HepG2 (cell line): Measurements from ENCODE around the gene MPC1. TPM values are rescaled to one million over a fixed set of nuclear protein-coding genes. Genes with fewer than 3 reads are reported as not detected.

ENCODE experiments used
- ASH2L ChIP-seq: fragments of 300-600, 200-600 bp; sonication (generic); IDR thresholded peaks from 2 replicates; pipeline ENCODE4 v1.7.0; 2017; ENCODE audit warnings: low read depth, mild to moderate bottlenecking, moderate library complexity, mixed read lengths, low read length; ENCODE audit not compliant: insufficient read length
- ATF6 ChIP-seq: sonication (generic); formaldehyde crosslinking; conservative IDR thresholded peaks from 2 replicates; pipeline ENCODE4 v1.4.0; 2020; ENCODE audit warnings: missing genetic modification reagents
- BHLHE40 ChIP-seq: IDR thresholded peaks from 2 replicates; pipeline ENCODE4 v1.6.1; 2011; ENCODE audit warnings: low read length, improper control_type of control experiment
- CC2D1A ChIP-seq: sonication (generic); formaldehyde crosslinking; IDR thresholded peaks from 2 replicates; pipeline ENCODE4 v1.8.1; 2023; ENCODE audit warnings: mild to moderate bottlenecking, missing genetic modification reagents
- GPN1 ChIP-seq: sonication (generic); formaldehyde crosslinking; IDR thresholded peaks from 2 replicates; pipeline ENCODE4 v1.5.1; 2020; ENCODE audit warnings: missing genetic modification reagents, borderline replicate concordance
- HMGA1 ChIP-seq: sonication (generic); formaldehyde crosslinking; conservative IDR thresholded peaks from 2 replicates; pipeline ENCODE4 v1.4.0; 2020; ENCODE audit warnings: missing genetic modification reagents
- ISL2 ChIP-seq: sonication (generic); formaldehyde crosslinking; IDR thresholded peaks from 2 replicates; pipeline ENCODE4 v1.5.0; 2020; ENCODE audit warnings: missing genetic modification reagents
- MXD4 ChIP-seq: IDR thresholded peaks from 2 replicates; pipeline ENCODE4 v1.6.1; 2016; ENCODE audit warnings: mild to moderate bottlenecking, missing biosample characterization, missing genetic modification reagents
- PHF21A ChIP-seq: sonication (generic); formaldehyde crosslinking; IDR thresholded peaks from 2 replicates; pipeline ENCODE4 v1.5.0; 2020; ENCODE audit warnings: mild to moderate bottlenecking, missing genetic modification reagents
- PRPF4 ChIP-seq: fragments of 200-400 bp; formaldehyde crosslinking; IDR thresholded peaks from 2 replicates; pipeline ENCODE4 v1.6.1; 2016; ENCODE audit warnings: low read length, low read depth; ENCODE audit not compliant: poor library complexity, severe bottlenecking
- RAD51 ChIP-seq: fragments of 450-650 bp; IDR thresholded peaks from 2 replicates; pipeline ENCODE4 v1.6.1; 2016; ENCODE audit warnings: borderline replicate concordance
- SP4 ChIP-seq: sonication (generic); formaldehyde crosslinking; IDR thresholded peaks from 2 replicates; pipeline ENCODE4 v1.8.1; 2023; ENCODE audit warnings: mild to moderate bottlenecking, missing genetic modification reagents
- SRSF4 ChIP-seq: fragments of 200-400 bp; formaldehyde crosslinking; IDR thresholded peaks from one replicate; pipeline ENCODE4 v1.6.1; 2018; ENCODE audit warnings: mild to moderate bottlenecking, low read depth, low read length, moderate library complexity; ENCODE audit not compliant: poor library complexity, severe bottlenecking
- TOE1 ChIP-seq: sonication (generic); formaldehyde crosslinking; IDR thresholded peaks from 2 replicates; pipeline ENCODE4 v1.4.0; 2020; ENCODE audit warnings: mild to moderate bottlenecking, missing genetic modification reagents
- ZNF207 ChIP-seq: fragments of 450-650 bp; IDR thresholded peaks from 2 replicates; pipeline ENCODE4 v1.6.1; 2016; ENCODE audit warnings: antibody characterized with exemption, borderline replicate concordance
- ZNF253 ChIP-seq: sonication (generic); formaldehyde crosslinking; IDR thresholded peaks from 2 replicates; pipeline ENCODE4 v1.8.0; 2022; ENCODE audit warnings: mild to moderate bottlenecking, missing genetic modification reagents, borderline replicate concordance
- ZNF652 ChIP-seq: IDR thresholded peaks from 2 replicates; pipeline ENCODE4 v1.6.1; 2016; ENCODE audit warnings: low read depth, borderline replicate concordance
- ZNF784 ChIP-seq: sonication (generic); formaldehyde crosslinking; IDR thresholded peaks from 2 replicates; pipeline ENCODE4 v1.5.1; 2020; ENCODE audit warnings: missing genetic modification reagents, mild to moderate bottlenecking, borderline replicate concordance
- polyA plus RNA-seq, 8 experiments: library from polyadenylated mRNA; depleted of rRNA in 3 of 8; stranded (reverse) in 7 of 8; unstranded in 1 of 8; fragments of >200 nt; fragmentation: Illumina TruSeq in 4 of 8; extraction: Trizol in 4 of 8; gene quantifications; 2 replicates each; pipeline versions ENCODE4 v1.2.1 to v1.2.3, GENCODE V29; 2011 to 2016; ENCODE audit warnings: low read depth in 4 of 8, missing spikeins in 1 of 8, mixed read lengths in 1 of 8; ENCODE audit not compliant: insufficient read depth in 1 of 8
- total RNA-seq, 5 experiments: library from RNA; depleted of rRNA; stranded (reverse); fragments of >200 nt; fragmentation: Illumina TruSeq; extraction: Trizol; gene quantifications; 2 replicates each; pipeline ENCODE4 v1.2.3, GENCODE V29; 2016; ENCODE audit warnings: low read depth in 1 of 5
- TF ChIP-seq, protein P1 (sequence below): sonication (generic); formaldehyde crosslinking; conservative IDR thresholded peaks from 2 replicates; pipeline ENCODE4 v1.8.0; 2022; ENCODE audit warnings: low read depth, missing genetic modification reagents
- TF ChIP-seq, protein P2 (sequence below): sonication (generic); formaldehyde crosslinking; IDR thresholded peaks from 2 replicates; pipeline ENCODE4 v1.5.0; 2020; ENCODE audit warnings: mild to moderate bottlenecking, missing genetic modification reagents, borderline replicate concordance
- TF ChIP-seq, protein P3 (sequence below): sonication (generic); formaldehyde crosslinking; IDR thresholded peaks from 2 replicates; pipeline ENCODE4 v1.8.0; 2022; ENCODE audit warnings: low read depth, missing genetic modification reagents

MPC1 gene
- total and polyA plus RNA-seq, 2 of the 13 experiments (the other 11 are each of a cell fraction or from before 2014, with no cell fraction given) = 189 to 214 TPM

GRCh38 chr6:166382933-166383801 lies at the start of gene MPC1 (continued):
- TF ChIP-seq ISL2 (peak; percentile 24; the same call in 1 of the 2 replicates), SP4 (peak; percentile 98), ZNF652 (CRISPR knock-in tag) (no peak), ZNF207 (no peak), BHLHE40 (peak; percentile 77), ZNF253 (CRISPR knock-in tag) (peak; percentile 73; the same call in 1 of the 2 replicates), ATF6 (CRISPR knock-in tag) (no peak; the same call in 1 of the 2 replicates), ASH2L (peak; percentile 85), CC2D1A (CRISPR knock-in tag) (peak; percentile 98), PHF21A (CRISPR knock-in tag) (peak; percentile 85), SRSF4 (peak; percentile 87), HMGA1 (CRISPR knock-in tag) (no peak), PRPF4 (no peak), RAD51 (no peak), MXD4 (CRISPR knock-in tag) (peak; percentile 99), ZNF784 (peak; percentile 98), TOE1 (CRISPR knock-in tag) (no peak), GPN1 (CRISPR knock-in tag) (no peak)
- TF ChIP-seq, protein P1, sequence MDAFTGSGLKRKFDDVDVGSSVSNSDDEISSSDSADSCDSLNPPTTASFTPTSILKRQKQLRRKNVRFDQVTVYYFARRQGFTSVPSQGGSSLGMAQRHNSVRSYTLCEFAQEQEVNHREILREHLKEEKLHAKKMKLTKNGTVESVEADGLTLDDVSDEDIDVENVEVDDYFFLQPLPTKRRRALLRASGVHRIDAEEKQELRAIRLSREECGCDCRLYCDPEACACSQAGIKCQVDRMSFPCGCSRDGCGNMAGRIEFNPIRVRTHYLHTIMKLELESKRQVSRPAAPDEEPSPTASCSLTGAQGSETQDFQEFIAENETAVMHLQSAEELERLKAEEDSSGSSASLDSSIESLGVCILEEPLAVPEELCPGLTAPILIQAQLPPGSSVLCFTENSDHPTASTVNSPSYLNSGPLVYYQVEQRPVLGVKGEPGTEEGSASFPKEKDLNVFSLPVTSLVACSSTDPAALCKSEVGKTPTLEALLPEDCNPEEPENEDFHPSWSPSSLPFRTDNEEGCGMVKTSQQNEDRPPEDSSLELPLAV = no peak; the same call in 1 of the 2 replicates
- TF ChIP-seq, protein P2, sequence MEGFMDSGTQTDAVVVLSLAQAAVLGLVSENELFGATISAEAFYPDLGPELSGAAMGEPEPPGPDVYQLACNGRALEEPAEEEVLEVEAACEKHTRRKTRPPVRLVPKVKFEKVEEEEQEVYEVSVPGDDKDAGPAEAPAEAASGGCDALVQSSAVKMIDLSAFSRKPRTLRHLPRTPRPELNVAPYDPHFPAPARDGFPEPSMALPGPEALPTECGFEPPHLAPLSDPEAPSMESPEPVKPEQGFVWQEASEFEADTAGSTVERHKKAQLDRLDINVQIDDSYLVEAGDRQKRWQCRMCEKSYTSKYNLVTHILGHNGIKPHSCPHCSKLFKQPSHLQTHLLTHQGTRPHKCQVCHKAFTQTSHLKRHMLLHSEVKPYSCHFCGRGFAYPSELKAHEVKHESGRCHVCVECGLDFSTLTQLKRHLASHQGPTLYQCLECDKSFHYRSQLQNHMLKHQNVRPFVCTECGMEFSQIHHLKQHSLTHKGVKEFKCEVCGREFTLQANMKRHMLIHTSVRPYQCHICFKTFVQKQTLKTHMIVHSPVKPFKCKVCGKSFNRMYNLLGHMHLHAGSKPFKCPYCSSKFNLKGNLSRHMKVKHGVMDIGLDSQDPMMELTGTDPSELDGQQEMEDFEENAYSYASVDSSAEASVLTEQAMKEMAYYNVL (CRISPR knock-in tag) = peak; percentile 65
- TF ChIP-seq, protein P3, sequence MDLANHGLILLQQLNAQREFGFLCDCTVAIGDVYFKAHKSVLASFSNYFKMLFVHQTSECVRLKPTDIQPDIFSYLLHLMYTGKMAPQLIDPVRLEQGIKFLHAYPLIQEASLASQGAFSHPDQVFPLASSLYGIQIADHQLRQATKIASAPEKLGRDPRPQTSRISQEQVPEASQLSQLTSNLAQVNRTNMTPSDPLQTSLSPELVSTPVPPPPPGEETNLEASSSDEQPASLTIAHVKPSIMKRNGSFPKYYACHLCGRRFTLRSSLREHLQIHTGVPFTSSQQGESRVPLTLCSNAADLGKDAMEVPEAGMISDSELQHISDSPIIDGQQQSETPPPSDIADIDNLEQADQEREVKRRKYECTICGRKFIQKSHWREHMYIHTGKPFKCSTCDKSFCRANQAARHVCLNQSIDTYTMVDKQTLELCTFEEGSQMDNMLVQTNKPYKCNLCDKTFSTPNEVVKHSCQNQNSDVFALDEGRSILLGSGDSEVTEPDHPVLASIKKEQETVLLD = peak; percentile 84
